ENCODE measurements around the gene PREPL. TPM values are rescaled to one million over a fixed set of nuclear protein-coding genes. Genes with fewer than 3 reads are reported as not detected.
A peak's percentile ranks its signal among the peaks of the same experiment; 100 is the strongest.

PREPL gene
- total and polyA plus RNA-seq, 2 of the 8 experiments (the other 6 are each of a cell fraction or from before 2014, with no cell fraction given): 13.6 to 38.9 TPM

DNA sequence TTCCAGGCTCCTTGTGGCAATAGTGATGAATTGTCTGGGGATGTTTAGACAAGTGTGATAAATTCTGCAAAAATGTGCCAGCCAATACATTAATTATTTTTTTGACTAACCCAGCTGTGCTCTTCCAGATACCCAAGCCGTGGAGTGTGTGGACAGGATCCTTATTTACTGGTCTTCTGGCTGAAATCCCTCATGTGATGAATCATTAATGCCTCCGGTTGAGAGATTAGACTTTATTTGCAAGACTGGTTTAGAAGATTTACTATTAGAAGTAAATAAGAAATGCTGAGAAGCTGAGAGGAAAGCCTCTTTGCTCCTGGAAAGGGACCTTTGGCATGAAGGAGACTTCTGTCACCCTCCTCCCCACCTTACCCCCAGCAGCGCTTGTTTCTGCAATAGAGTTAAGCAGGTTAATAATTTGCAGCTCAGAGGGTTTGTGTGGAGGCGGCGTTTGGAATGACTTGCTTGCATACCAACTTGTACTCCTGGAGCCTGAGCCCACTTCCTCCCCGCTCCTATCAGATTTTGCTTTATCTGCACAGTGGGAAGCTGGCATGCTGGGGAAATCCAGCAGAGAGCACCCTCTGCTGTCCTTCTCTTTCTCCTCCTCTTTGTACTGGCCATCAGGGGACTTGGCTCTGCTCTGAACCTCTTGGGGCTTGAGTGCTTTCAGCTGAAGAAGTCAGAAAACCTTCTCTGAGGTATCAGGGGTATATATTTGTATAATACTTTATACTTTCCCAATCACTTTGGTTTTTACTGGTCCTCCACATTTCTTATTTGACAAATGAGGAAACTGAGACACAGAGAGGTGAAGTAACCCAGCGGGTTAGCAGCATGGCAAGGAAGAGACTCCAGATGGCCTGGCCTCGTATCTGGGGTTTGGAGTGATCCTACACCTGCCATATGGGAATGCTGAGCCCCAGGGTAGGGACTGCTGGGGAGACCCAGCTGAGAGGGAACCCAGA, 69.7 kb downstream of the PREPL start:
- WGBS, 2 experiments (ENCODE audit: extremely low coverage in 1 of 2, insufficient coverage in 1 of 2, insufficient read length in 1 of 2, insufficient replicate concordance in 2 of 2, low coverage in 1 of 2, low lambda C conversion rate in 2 of 2, missing lambda C conversion rate in 1 of 2): 83% methylated on average over 8 of the region's 8 CpGs; no CpG with 5 or more reads in 1 of the 2 experiments
- Histone ChIP-seq H3K79me2 (ENCODE audit: control insufficient read depth in 1 of 2, insufficient read depth in 2 of 2, low read length in 2 of 2) (no peaks in the 10 kb centered on the region), H3K27ac (ENCODE audit: low read depth, low read length) (no peak overlapping the region), H3K4me3 (ENCODE audit: extremely low read depth in 1 of 4, insufficient read depth in 2 of 4, low read depth in 3 of 4, low read length in 4 of 4) (no peak overlapping the region), H3K23ac (ENCODE audit: insufficient read length) (no peak overlapping the region), H3K79me1 (ENCODE audit: low read depth, low read length) (no peaks in the 10 kb centered on the region), H3K4me2 (ENCODE audit: insufficient read depth in 1 of 2, low read depth in 2 of 2, low read length in 2 of 2) (no peak overlapping the region), H3K9ac (replicated peaks in 1 of 4; ENCODE audit: extremely low read depth in 1 of 4, low read depth in 3 of 4, low read length in 3 of 4) (no peak overlapping the region), H2BK12ac (ENCODE audit: low read depth, low read length) (no peak overlapping the region), H2AFZ (ENCODE audit: low read length) (no peak overlapping the region), H2BK120ac (replicated peaks; ENCODE audit: low read depth, low read length) (no peak overlapping the region), H3K56ac (replicated peaks; ENCODE audit: insufficient read length, low read depth, low read length) (no peak overlapping the region), H3K9me3 (ENCODE audit: insufficient read depth in 2 of 2, low read depth in 1 of 2, low read length in 1 of 2) (no peaks in the 10 kb centered on the region), H2BK15ac (ENCODE audit: low read length) (no peak overlapping the region), H2BK20ac (ENCODE audit: low read length) (no peak overlapping the region), H2BK5ac (ENCODE audit: low read depth, low read length) (no peak overlapping the region), H4K20me1 (replicated peaks in 1 of 2; ENCODE audit: control insufficient read depth in 1 of 2, insufficient read depth in 2 of 2, low read length in 2 of 2) (no peaks in the 10 kb centered on the region), H4K91ac (replicated peaks; ENCODE audit: insufficient read length, low read length) (no peak overlapping the region), H3K27me3 (replicated peaks in 1 of 4; ENCODE audit: control insufficient read depth in 3 of 4, extremely low read depth in 1 of 4, insufficient read depth in 3 of 4, low read length in 3 of 4) (no peaks in the 10 kb centered on the region), H3K4ac (replicated peaks; ENCODE audit: insufficient read length, low read depth, low read length) (no peak overlapping the region), H3K4me1 (replicated peaks in 1 of 4; ENCODE audit: control insufficient read depth in 3 of 4, insufficient read depth in 4 of 4, low read length in 3 of 4) (no peaks in the 10 kb centered on the region), H3K23me2 (ENCODE audit: low read depth, low read length) (no peaks in the 10 kb centered on the region), H4K5ac (ENCODE audit: insufficient read length, low read depth, low read length) (no peak overlapping the region), H4K8ac (ENCODE audit: extremely low read depth, insufficient read depth, low read length) (no peak overlapping the region), H3K18ac (ENCODE audit: extremely low read depth, low read length) (no peak overlapping the region), H3K36me3 (ENCODE audit: control insufficient read depth in 2 of 4, insufficient read depth in 4 of 4, low read length in 3 of 4) (no peaks in the 10 kb centered on the region), H3K14ac (ENCODE audit: insufficient read length) (no peak overlapping the region), H2AK5ac (ENCODE audit: low read depth, low read length) (no peak overlapping the region)
- ChIA-PET POLR2A (ENCODE audit: partially characterized antibody) (interaction anchor here (0.6 to 1.2 kb wide), 3 partner anchors 9 to 49 kb away, joined by 3 to 4 read pairs (median 3); no protein-coding TSS in a partner anchor), CTCF (ENCODE audit: partially characterized antibody) (interaction anchor here (0.5 to 1.9 kb wide), 9 partner anchors 10 to 725 kb away, joined by 3 to 8 read pairs (median 3); no protein-coding TSS in a partner anchor)
- FAIRE-seq (no peak), DNase-seq (ENCODE audit: low read depth in 1 of 2, low spot score in 2 of 2) (no peak)
- TF ChIP-seq SP1 (IDR thresholded peaks at IDR 0.05; ENCODE audit: low read depth, low read length) (no peak), BACH1 (IDR thresholded peaks at IDR 0.05; ENCODE audit: low read length) (no peak), KDM4A (IDR thresholded peaks at IDR 0.05; ENCODE audit: low read depth, low read length, severe bottlenecking) (no peak), CEBPB (IDR thresholded peaks at IDR 0.05; ENCODE audit: low read depth, low read length) (no peak), RAD21 (IDR thresholded peaks at IDR 0.05 in 1 of 2, conservative IDR thresholded peaks at IDR 0.05 in 1 of 2; ENCODE audit: low read depth in 2 of 2, low read length in 2 of 2) (peak; percentile 57 to 59), KDM1A (IDR thresholded peaks at IDR 0.05; ENCODE audit: borderline replicate concordance, low read length) (no peak), GABPA (IDR thresholded peaks at IDR 0.05; ENCODE audit: borderline replicate concordance, insufficient read depth, low read length) (no peak), SIN3A (conservative IDR thresholded peaks at IDR 0.05 in 1 of 2, IDR thresholded peaks at IDR 0.05 in 1 of 2; ENCODE audit: low read depth in 1 of 2, low read length in 2 of 2) (no peak), EGR1 (IDR thresholded peaks at IDR 0.05; ENCODE audit: borderline replicate concordance, low read depth, low read length) (no peak), TAF7 (optimal IDR thresholded peaks at IDR 0.05; ENCODE audit: borderline replicate concordance, low read depth, low read length) (no peak), CBX5 (IDR thresholded peaks at IDR 0.05; ENCODE audit: low read depth, low read length) (no peak)

All from H1 (cell line).